PC-9 (cell line): ENCODE measurements around the gene BRSK2. TPM values are rescaled to one million over a fixed set of nuclear protein-coding genes. Genes with fewer than 3 reads are reported as not detected.

Source experiments
- BruUV-seq: library from RNA; stranded (reverse); fragments of 400-500 nt; replicated peaks from 2 replicates; lab custom pipeline; 2021; lab: Mats Ljungman, UMichigan
- CTCF ChIA-PET: fragments of 300-600 bp; sonication (Branson Sonifier 250); formaldehyde crosslinking; loops from one replicate; lab custom pipeline; 2022; ENCODE audit warnings: antibody characterized with exemption; lab: Charles Lee
- POLR2A ChIA-PET: fragments of 300-600 bp; sonication (Branson Sonifier 250); formaldehyde crosslinking; loops from one replicate; lab custom pipeline; 2022; ENCODE audit warnings: antibody characterized with exemption; ENCODE audit not compliant: unreplicated experiment; lab: Charles Lee
- DNase-seq, 2 experiments: peaks; one replicate each; pipeline versions ENCODE4 v3.0.0 to v3.0.0-alpha.2; 2015 to 2022; ENCODE audit warnings: mixed read lengths in 1 of 2
- H2AFZ ChIP-seq: fragments of 200-600 bp; sonication (generic); 2 replicates; pipeline ENCODE4 v1.8.1; 2017; ENCODE audit warnings: antibody characterized with exemption
- H3F3A ChIP-seq: fragments of 200-600 bp; sonication (generic); 2 replicates; pipeline ENCODE4 v1.8.1; 2017; ENCODE audit warnings: antibody characterized with exemption, mild to moderate bottlenecking, low read depth; ENCODE audit not compliant: insufficient read depth
- H3K27ac ChIP-seq: fragments of 200-600 bp; sonication (generic); 2 replicates; pipeline ENCODE4 v1.6.1; 2016; ENCODE audit warnings: mixed run types
- H3K27me3 ChIP-seq: fragments of 200-600 bp; sonication (generic); 2 replicates; pipeline ENCODE4 v1.6.1; 2016; ENCODE audit warnings: low read depth, mixed run types; ENCODE audit not compliant: insufficient read depth
- H3K36me3 ChIP-seq: fragments of 200-600 bp; sonication (generic); 2 replicates; pipeline ENCODE4 v1.6.1; 2016; ENCODE audit warnings: low read depth, mixed run types
- H3K4me1 ChIP-seq: fragments of 200-600 bp; sonication (generic); replicated peaks from 2 replicates; pipeline ENCODE4 v1.6.1; 2016; ENCODE audit warnings: mixed run types; ENCODE audit not compliant: insufficient read depth
- H3K4me2 ChIP-seq: fragments of 200-600 bp; sonication (generic); 2 replicates; pipeline ENCODE4 v1.6.1; 2017; ENCODE audit warnings: mixed run types
- H3K4me3 ChIP-seq: fragments of 200-600 bp; sonication (generic); 2 replicates; pipeline ENCODE4 v1.6.1; 2016; ENCODE audit warnings: mixed run types
- H3K79me2 ChIP-seq: fragments of 200-600 bp; sonication (generic); 2 replicates; pipeline ENCODE4 v1.6.1; 2017; ENCODE audit warnings: low read depth, mixed run types
- H3K9me2 ChIP-seq: fragments of 200-600 bp; sonication (generic); 2 replicates; pipeline ENCODE4 v1.8.1; 2017; ENCODE audit warnings: mild to moderate bottlenecking; ENCODE audit not compliant: insufficient read depth
- H3K9me3 ChIP-seq: fragments of 200-600 bp; sonication (generic); 2 replicates; pipeline ENCODE4 v1.8.1; 2016; ENCODE audit warnings: low read depth; ENCODE audit not compliant: insufficient read depth
- H4K20me1 ChIP-seq: fragments of 200-600 bp; sonication (generic); 2 replicates; pipeline ENCODE4 v1.8.1; 2017; ENCODE audit not compliant: insufficient read depth
- CTCF ChIP-seq: fragments of 200-600 bp; sonication (generic); conservative IDR thresholded peaks from 2 replicates; pipeline ENCODE4 v1.6.1; 2017; ENCODE audit warnings: mixed run types, antibody characterized with exemption, mild to moderate bottlenecking, moderate library complexity
- EZH2 ChIP-seq: fragments of 200-600 bp; sonication (generic); IDR thresholded peaks from 2 replicates; pipeline ENCODE4 v1.8.0; 2017; ENCODE audit warnings: antibody characterized with exemption, low read depth
- intact Hi-C: fragments of 100-400 bp; cut with micrococcal nuclease; formaldehyde crosslinking; loops from one replicate; pipeline ENCODE4 v1.10.0; 2022; ENCODE audit not compliant: unreplicated experiment
- total RNA-seq: library from RNA; stranded (reverse); gene quantifications from 2 replicates; pipeline ENCODE4 v1.2.3, GENCODE V29; 2021

The BRSK2 gene
- total RNA-seq, 1 experiment from 2014 or later = 2.9 TPM

GRCh38 chr11:1450344-1450875 lies 60.7 kb downstream of the BRSK2 start:
- Histone ChIP-seq H3K36me3 (no peaks in the 10 kb centered on the region), H3K79me2 (no peaks in the 10 kb centered on the region), H3K4me3 (no peak overlapping the region), H3K27ac (no peak overlapping the region), H3K4me2 (no peak overlapping the region), H3F3A (no peaks in the 10 kb centered on the region), H3K9me2 (no peaks in the 10 kb centered on the region), H4K20me1 (no peaks in the 10 kb centered on the region), H3K27me3 (no peaks in the 10 kb centered on the region), H3K4me1 (no peaks in the 10 kb centered on the region), H2AFZ (no peak overlapping the region), H3K9me3 (no peaks in the 10 kb centered on the region)
- intact Hi-C loops = no loop called here
- CTCF ChIA-PET = interaction anchor here (0.5 kb wide), 1 partner anchor 375 kb away, joined by 3 read pairs; no protein-coding TSS in a partner anchor
- BruUV-seq = no TSS peak
- POLR2A ChIA-PET = no interaction called here
- no peak for TF ChIP-seq EZH2
- no peak for TF ChIP-seq CTCF
- no peak for DNase-seq

- H3K79me2 ChIP-seq = no peaks in the 10 kb centered on the region
- CTCF ChIA-PET = no interaction called here
- no peaks in the 10 kb centered on the region for H3K9me3 ChIP-seq
- intact Hi-C loops = no loop called here
- DNase-seq = no peak
- no peak overlapping the region for H2AFZ ChIP-seq
- H3K27me3 ChIP-seq = no peaks in the 10 kb centered on the region
- no peak for TF ChIP-seq CTCF
- TF ChIP-seq EZH2 = no peak
- H3K4me3 ChIP-seq = no peak overlapping the region
- no peaks in the 10 kb centered on the region for H3K9me2 ChIP-seq
- no peaks in the 10 kb centered on the region for H3K4me1 ChIP-seq
- POLR2A ChIA-PET = no interaction called here
- no TSS peak for BruUV-seq
- H3F3A ChIP-seq = no peaks in the 10 kb centered on the region
- H3K36me3 ChIP-seq = no peaks in the 10 kb centered on the region
- no peak overlapping the region for H3K27ac ChIP-seq
- no peak overlapping the region for H3K4me2 ChIP-seq
- H4K20me1 ChIP-seq = no peaks in the 10 kb centered on the region
Measured at GRCh38 chr11:1450949-1451710, 61.4 kb downstream of the BRSK2 start.

- H3K9me2 ChIP-seq = no peaks in the 10 kb centered on the region
- DNase-seq = no peak
- intact Hi-C loops = no loop called here
- H3K27me3 ChIP-seq = no peaks in the 10 kb centered on the region
- no peaks in the 10 kb centered on the region for H3K9me3 ChIP-seq
- no peak overlapping the region for H2AFZ ChIP-seq
- ChIA-PET CTCF (no interaction called here), POLR2A (no interaction called here)
- H3K36me3 ChIP-seq = no peaks in the 10 kb centered on the region
- no peak for TF ChIP-seq CTCF
- TF ChIP-seq EZH2 = no peak
- no peak overlapping the region for H3K27ac ChIP-seq
- H3K4me1 ChIP-seq = no peaks in the 10 kb centered on the region
- no TSS peak for BruUV-seq
- H4K20me1 ChIP-seq = no peaks in the 10 kb centered on the region
- no peak overlapping the region for H3K4me2 ChIP-seq
- H3F3A ChIP-seq = no peaks in the 10 kb centered on the region
- H3K79me2 ChIP-seq = no peaks in the 10 kb centered on the region
- no peak overlapping the region for H3K4me3 ChIP-seq
Measured at GRCh38 chr11:1451781-1452470, 62.2 kb downstream of the BRSK2 start.
